ENCODE measurements around the gene TRDN.
"Not testable (repeated sequence)": the region's sequence is repeated elsewhere in the genome, so short reads cannot be mapped to it uniquely, and the experiment has no call there.

TRDN gene

DNA sequence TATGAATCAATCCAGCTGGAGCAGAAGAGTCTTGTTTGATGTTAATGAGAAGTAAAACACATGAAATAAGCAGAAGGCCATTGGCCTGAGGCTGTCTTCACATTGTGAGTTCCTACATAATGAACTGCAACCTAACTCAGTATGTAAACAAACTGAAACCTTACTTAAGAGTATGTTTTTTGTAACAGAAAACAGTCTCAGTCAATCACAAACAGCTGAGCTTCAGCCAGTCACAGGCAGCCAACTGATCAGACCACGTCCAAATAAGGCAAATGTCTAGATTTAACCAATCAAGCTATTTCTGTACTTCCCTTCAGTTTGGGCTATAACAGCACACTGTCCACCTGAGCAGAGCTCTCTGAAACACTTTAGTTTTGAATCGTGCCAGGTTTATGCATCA is 234.7 kb downstream of the TRDN start:
- no peak for DNase-seq (ENCODE audit: low read depth)

DNA sequence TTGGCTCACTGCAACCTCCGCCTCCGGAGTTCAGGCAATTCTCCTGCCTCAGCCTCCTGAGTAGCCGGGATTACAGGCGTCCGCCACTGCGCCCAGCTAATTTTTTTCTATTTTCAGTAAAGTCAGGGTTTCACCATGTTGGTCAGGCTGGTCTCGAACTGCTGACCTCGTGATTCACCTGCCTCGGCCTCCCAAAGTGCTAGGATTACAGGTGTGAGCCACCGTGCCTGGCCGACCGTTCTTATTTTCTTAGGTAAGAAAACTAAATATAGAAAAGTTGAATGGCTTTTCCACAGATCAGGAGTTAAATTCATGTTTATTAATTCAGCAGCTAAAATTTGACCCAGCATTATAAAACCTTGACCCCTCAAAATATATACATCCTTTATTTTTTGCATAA is 238.7 kb downstream of the TRDN start:
- DNase-seq (ENCODE audit: low read depth): no peak

DNA sequence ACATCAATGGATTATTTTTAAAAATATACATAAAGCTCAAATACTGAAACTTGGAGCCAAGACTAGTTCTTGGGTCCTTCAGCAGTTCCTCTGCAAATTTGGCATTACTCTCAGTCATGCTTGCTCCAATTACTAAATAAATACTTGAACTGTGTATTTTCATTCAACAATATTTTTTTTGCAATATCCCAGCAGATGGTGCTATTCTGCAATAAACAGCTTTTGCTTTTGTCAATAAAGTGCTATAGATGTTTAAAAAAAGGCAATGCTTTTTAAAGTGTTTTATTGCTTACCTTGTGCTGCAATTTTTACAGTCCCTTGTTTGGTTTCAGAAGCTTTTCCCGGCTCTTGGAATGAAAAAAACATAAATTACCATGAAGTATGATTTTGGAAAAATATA is 243.4 kb downstream of the TRDN start:
- peak; percentile 7 for DNase-seq (ENCODE audit: low read depth)

DNA sequence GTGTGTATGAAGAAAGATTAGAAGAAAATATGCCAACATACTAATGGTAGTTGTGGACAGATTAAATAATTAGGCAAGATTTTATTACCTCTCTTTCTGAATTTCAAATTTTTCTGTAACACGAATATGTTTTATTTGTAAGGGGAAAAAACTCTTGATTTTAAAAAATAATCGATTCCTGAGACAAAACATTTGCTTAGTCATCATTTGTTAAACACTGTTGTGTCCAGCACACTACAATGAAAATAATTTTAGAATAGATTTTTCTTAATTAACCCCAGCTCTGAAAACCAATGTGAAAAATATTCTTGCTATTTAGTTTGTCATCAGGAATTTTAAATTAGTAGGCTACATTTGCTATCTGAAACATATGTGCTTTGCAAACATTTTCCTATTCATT is 253.0 kb downstream of the TRDN start:
- no peak for DNase-seq (ENCODE audit: low read depth)

DNA sequence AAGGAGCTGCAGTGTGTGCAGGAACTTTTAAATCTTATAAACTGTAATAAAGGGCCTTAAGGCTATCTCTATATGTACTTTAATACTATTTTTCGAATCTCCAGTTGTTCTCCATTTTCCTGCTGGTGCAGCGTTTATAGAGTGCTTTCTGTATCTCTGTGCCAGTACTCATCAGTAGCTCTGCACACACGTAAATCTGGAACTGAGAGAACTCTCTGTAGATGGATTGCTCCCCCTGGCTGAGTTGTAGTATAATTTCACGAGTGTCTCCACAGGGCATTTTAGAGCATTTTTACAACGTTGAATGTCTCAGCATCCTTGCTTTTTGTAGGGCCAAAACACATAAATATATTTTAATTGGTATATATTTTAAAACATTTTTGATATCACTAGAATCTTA is 256.5 kb downstream of the TRDN start:
- peak; percentile 8 for DNase-seq (ENCODE audit: low read depth)

DNA sequence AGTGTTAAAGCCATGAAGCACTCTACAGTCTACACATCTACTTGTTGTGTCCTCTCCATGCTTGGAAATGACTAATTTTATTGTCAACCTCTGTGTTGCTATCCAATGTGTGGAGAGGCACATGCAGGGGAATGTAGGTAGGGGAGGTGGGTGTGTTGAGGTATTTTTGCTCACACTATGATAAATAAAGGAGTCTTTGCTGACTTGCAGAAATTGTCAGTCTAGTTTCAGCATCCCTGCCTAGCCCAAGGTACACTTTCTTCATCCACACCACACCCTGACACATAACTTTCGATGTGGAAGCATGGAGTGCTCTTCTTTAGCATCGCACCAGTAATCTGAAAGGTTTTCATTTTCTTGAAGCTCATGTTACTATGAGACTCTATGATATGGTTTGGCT is 264.0 kb downstream of the TRDN start:
- no peak for DNase-seq (ENCODE audit: low read depth)

DNA sequence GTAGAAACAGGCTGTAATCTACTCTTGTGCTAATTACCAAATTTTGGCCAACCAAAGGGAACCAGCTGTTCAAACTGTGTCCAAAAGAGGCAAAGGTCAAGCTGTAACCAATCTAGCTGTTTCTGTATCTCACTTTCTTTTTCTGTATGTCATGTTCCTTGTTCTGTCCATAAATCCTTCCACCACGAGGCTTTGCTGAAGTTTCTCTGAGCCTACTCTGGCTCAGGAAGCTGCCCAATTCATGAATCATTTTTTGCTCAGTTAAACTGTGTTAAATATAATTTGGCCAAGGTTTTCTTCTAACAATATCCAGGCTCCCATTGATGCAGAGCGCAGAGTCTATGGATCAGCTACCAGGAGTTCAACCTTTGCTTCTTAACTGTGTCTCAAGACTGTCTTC is 272.8 kb downstream of the TRDN start:
- DNase-seq (ENCODE audit: low read depth): no peak

DNA sequence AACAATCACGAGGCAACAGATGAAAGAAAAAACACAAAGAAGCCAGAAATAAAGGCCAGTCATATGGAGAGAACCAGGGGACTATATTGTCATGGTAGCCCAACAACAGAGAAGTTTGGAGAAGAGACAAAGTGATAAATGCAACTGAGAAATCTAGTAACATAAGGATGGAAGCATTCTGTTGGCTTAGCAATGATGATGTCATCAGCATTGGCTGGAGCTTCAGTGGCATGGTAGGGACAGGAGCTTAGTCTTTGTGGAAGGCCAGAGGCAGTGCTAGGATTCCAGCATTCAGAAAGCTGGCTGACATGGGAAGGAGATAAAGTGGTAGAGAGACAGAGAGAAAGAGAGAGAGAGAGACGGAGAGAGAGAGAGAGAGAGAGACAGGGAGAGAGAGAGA is 276.4 kb downstream of the TRDN start:
- no peak for DNase-seq (ENCODE audit: low read depth)

DNA sequence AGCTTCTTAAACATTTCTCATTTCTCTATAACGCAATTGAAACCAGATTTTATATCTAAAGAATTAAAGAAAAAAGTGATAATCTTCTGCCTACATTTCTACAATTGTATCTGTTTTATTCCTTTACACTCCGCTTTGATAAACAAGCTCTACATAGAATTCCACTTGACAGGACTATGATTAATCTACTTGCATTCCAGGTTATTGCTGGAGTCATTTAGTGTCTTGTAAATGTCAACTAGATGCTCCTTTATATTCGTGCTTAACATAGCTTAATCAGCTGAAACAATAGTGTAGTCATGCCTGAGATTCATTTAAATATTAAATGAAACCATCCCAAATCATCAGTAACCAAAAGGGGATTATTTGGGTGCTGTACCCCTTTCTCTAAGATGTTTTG is 284.0 kb downstream of the TRDN start:
- DNase-seq (ENCODE audit: low read depth): no peak

DNA sequence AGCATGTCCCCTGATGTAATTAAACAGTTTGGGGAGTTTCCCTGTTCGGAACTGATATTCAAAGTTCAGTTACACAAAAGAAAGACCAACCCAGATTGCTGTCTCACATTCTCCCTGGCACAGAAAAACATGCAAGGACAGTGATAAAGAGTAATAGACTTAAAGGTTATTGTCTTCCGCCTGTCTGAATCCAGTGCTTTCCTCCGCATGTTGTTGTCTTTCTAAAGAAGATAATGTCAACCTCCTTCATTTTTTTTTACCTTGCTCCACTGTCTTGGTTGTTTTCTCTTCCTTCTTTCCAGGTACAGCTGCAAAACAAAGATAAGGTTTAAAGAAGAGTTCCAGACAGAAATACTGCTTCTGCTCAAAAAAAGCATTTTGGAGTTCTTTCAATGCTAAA is 284.5 kb downstream of the TRDN start:
- no peak for DNase-seq (ENCODE audit: low read depth)

DNA sequence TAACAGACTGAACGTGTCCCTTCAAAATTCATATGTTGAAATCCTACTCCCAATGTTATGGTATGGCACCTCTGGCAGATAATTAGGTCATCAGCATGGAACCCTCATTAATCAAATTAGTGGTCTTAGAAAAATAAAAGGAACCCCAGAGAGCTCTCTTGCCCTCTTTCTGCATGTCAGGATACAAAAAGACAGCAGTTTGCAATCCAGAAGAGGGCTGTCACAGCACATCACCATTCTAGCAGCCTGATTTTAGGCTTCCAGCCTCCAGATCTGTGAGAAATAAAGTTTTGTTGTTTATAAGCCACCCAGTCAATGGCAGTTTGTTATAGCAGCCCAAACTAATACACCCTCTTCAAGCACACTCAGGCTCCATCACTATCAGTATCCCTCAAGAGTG is 292.9 kb downstream of the TRDN start:
- no peak for DNase-seq (ENCODE audit: low read depth)

DNA sequence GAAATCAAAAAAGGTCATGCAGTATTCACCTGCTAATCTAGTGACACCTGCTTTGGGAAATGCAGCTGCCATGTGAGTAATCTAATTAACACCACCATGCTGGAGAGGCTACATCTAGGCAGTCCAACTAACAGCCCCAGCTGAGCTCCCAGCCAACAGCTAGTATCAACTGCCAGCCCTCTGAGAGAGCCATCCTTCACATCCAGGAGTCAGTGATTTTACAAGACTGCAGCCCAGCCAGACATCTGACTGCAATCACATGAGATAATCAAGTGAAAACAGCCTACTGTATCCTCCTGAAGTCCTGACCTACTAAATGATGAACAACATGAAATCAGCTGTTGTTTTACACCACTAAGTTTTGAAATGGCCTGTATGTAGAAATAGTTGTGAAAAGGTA is 298.4 kb downstream of the TRDN start:
- DNase-seq (ENCODE audit: low read depth): no peak

DNA sequence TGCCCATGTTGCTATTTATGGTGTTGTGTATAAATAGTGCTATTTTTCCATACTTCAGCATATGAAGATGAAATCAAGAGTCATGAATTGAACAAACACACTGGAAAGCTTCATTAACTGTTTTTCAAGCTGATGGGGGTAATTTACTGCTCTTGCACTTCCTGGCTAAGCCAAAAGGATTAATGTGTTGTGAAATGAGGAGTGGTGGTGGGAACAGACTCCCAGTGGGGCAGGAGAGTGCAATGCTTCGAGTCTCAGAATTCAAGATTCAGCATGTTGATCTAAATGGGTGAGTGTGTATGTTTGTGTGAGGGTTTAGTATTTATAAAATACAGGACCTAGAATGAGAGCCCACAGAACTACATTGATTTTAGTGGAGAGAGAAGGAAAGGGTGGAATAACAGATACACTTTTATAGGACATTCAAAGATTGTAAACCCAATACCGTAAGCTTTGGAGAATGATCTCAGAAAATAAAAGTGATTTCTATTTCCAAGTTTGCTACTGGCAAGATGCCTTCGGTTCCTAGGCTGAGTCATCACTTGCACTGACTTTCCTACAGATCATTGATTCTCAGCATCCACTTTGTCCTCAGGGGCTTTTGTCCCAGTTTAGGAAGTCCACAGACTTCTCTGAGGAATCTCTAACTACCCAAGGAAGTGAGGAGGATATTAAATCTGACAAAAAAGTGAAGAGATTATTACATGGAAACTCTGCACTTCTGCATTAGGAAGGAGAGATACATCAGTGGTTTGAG is 303.6 kb downstream of the TRDN start:
- DNase-seq (ENCODE audit: low read depth): no peak

DNA sequence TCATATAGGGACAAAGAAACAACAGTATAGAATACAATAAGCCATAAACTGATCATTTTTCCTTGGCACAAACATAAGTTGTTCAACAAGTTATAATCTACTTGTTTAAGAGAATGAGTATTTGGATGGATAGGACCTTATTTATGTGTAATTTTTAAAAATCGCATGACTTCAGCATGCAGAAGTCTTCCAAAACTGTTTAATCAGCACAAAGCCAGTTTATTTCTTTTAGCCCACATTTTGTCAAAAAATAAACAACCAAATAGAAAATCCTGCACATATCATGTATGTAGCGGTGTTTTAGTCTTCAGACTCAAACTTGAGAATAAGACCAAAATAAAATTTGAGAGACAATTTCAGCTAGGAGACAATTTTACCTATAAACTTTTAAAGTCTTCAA is 304.7 kb downstream of the TRDN start:
- DNase-seq (ENCODE audit: low read depth): no peak

DNA sequence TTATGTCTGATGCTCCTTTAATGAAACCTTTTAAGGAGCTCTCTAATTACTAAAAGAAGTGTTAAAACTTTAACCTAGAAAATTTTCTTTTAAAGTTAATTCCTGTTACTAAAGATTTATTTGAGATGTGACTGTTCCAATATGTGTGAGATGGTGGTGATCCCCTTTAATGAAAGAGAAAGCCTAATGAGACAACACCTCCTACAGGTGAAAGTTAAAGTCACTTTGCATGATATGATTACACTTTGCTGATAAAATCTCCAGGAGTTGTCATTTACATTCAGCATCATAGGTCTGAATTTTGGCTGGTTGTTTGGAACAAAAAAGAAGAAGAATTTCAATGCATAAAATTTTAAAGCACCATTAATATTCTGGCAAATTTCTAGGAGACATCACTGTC is 307.4 kb downstream of the TRDN start:
- DNase-seq (ENCODE audit: low read depth): no peak

DNA sequence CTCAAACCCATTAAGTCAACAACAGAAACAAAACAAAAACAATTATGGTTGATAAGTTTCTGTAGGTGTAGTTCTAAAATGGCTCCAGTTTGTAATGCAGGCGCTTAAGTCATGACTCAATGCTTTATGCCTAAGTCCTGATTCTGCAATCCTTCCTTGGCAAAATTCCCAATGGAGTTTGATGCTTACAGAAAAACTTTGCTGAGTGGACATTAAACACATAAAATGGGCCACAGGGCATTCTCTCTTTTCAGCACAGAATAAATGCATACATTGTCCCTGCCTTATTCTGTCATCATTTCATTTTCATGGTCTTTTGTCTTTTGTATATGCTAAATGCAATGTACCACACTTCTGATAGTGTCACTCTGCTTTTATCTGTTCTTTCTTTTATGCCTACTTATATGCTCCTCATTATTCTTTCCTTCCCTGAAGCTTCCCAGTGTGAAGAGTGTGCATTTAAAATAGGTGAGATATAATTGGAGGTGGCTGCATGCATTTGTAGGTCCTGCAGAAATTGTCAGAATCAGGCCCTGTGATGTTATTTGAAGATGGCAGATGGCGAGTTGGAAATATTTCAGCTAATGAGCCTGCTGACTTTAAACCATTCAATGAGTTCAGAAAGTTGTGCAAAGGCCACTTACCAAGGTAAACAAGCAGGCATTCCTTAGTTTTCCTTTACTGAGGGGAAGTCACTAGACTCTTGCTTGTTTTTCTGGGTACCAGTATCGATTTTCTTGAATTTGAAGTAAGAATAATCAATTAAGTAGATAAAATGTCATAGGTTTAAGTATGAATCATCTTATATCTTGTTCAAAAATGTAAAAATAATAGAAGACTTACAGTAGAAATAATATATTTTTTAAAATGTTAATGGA is 313.1 kb downstream of the TRDN start:
- no peak for DNase-seq (ENCODE audit: low read depth)

DNA sequence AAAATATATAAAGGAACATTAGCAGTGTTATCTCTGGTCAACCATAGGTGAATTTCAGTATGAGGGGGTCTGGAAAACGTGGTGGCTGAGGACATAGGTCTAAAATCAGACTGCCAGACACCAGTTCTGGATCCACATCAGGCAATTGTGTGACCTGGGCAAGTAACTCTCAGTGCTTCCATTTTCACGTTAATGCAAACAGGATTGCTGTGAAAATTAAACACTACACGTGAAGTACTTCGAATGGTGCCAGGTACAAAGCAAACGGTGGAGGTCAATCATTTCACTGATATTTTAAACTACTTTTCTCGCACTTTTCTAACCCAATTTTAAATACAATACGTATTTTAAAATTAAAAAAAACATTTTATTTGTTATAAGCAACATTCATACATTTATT is 315.7 kb downstream of the TRDN start:
- no peak for DNase-seq (ENCODE audit: low read depth)

DNA sequence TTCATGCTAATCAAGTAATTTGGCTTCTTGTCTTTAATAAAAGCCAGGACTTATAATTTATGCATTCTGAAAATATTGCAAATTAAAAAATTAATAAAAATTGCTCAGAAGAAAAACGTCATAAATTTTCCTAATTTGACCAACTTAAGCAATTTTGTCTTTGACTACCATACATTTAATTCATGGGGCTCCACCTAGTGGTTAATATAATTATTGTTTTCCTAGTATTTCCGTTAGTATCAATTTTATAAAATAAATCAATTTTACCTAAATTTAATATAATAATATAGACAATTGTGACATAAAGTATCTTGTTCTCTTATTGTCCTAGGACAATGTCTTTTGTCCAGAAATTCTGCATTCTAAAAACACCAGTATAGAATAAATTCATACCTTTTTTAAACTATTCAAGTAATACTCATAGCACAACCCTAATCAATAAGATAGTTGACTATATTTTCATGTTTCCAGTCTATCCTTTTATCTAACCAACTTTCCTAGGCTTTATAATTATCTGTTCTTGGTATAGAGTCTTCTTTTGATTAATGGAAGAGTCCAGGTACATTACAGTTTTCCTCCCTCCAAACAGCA is 319.9 kb downstream of the TRDN start:
- DNase-seq (ENCODE audit: low read depth): no peak

DNA sequence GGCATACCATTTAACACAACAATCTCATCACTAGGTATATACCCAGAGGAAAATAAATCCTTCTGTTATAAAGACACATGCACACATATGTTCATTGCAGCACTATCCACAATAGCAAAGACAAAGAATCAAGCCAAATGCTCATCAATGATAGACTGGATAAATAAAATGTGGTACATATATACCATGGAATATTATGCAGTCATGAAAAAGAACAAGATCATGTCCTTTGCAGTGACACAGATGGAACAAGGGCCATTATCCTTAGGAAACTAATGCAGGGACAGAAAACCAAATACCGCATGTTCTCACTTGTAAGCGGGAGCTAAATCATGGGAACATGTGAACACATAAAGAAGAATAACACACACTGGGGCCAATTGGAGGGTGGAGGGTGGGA is 322.3 kb downstream of the TRDN start:
- not testable (repeated sequence) for DNase-seq (ENCODE audit: low read depth)

DNA sequence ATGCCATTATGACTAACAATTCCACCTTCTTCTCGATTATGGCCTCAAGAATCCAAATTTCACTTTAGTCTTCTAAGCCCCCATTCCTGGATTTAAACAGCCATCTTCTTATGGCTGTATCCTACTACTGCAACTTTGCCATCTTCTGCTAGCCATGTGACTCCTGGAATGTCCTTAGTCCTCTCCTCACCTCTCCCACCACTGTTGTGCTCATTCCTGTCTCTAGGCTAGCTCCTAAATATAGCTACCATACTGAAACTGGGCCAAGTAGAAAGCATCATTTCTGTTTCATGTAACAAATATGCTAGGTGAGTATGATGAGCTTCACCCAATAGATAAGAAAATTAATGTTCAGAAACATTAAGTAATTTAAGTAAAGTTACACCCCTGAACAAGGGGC is 327.6 kb downstream of the TRDN start:
- no peak for DNase-seq (ENCODE audit: low read depth)

DNA sequence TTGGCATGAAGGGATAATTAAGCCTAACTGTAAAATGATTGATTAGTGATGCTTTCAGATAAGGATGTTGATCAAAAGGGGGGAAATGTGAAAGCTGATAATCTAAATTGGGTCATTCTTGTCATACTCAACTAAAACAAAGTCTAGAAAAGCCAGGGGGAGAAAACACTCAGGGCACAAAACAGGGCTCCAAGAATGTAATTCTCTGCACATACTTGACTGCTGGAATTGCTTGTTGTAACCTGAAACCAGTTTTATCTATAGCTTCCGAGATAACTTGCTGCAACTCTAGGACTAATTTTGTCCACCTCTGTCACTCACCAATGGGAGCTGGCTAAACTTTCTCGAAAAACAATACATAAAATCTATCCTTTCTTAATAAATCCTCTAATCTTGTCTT is 330.4 kb downstream of the TRDN start:
- DNase-seq (ENCODE audit: low read depth): no peak

DNA sequence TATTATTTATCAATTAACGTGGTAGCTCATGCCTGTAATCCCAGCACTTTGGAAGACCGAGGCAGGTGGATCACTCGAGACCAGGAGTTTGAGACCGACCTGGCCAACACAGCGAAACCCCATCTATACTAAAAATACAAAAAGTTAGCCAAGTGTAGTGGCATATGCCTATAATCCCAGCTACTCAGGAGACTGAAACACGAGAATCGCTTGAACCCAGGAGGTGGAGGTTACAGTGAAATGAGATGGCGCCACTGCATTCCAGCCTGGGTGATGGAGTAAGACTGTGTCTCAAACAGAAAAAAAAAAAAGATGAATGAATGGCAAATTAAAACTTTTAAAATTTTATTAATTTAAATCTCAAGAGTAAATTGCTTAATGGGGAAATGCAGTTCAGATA is 341.1 kb downstream of the TRDN start:
- DNase-seq (ENCODE audit: low read depth): no peak

DNA sequence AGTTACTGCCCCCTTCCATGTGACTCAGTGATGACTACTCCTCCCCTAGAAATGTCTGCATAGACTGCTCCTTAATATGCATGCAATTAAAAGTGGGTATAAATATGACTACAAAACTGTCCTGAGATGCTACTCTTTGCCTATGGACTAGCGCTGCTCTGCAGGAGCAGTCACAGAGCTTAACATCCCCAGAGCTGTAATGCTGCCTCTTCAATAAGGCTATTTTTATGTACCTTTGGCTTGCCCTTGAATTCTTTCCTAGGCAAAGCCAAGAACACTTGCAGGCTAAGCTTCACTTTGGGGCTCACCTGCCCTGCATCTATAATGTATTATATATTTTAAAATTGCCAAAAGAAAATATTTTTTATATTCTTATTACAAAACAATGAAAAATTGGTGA is 341.6 kb downstream of the TRDN start:
- DNase-seq (ENCODE audit: low read depth): no peak

All from stromal cell of bone marrow (primary cell).